HepG2 (cell line): Measurements from ENCODE around the gene EOMES. TPM values are rescaled to one million over a fixed set of nuclear protein-coding genes. Genes with fewer than 3 reads are reported as not detected.

ENCODE experiments used
- BATF2 ChIP-seq: sonication (generic); formaldehyde crosslinking; IDR thresholded peaks from 2 replicates; pipeline ENCODE4 v1.8.0; 2022; ENCODE audit warnings: mild to moderate bottlenecking, missing genetic modification reagents, moderate library complexity
- E2F2 ChIP-seq: sonication (generic); formaldehyde crosslinking; IDR thresholded peaks from 2 replicates; pipeline ENCODE4 v1.4.0; 2020; ENCODE audit warnings: missing genetic modification reagents, borderline replicate concordance
- HDAC2 ChIP-seq: sonication (generic); formaldehyde crosslinking; IDR thresholded peaks from 2 replicates; pipeline ENCODE4 v1.4.0; 2020; ENCODE audit warnings: missing genetic modification reagents
- HOXA9 ChIP-seq: sonication (generic); formaldehyde crosslinking; IDR thresholded peaks from 2 replicates; pipeline ENCODE4 v1.8.1; 2022; ENCODE audit warnings: missing genetic modification reagents, mild to moderate bottlenecking, moderate library complexity, borderline replicate concordance
- MZF1 ChIP-seq: sonication (generic); formaldehyde crosslinking; IDR thresholded peaks from 2 replicates; pipeline ENCODE4 v1.8.1; 2023; ENCODE audit warnings: mild to moderate bottlenecking, missing genetic modification reagents, borderline replicate concordance
- ZBTB2 ChIP-seq: sonication (generic); formaldehyde crosslinking; IDR thresholded peaks from 2 replicates; pipeline ENCODE4 v1.8.0; 2022; ENCODE audit warnings: low read depth, missing genetic modification reagents
- ZBTB34 ChIP-seq: sonication (generic); formaldehyde crosslinking; IDR thresholded peaks from 2 replicates; pipeline ENCODE4 v1.8.0; 2022; ENCODE audit warnings: mild to moderate bottlenecking, missing genetic modification reagents
- ZBTB46 ChIP-seq: sonication (generic); formaldehyde crosslinking; IDR thresholded peaks from 2 replicates; pipeline ENCODE4 v1.4.0; 2020; ENCODE audit warnings: mild to moderate bottlenecking, missing genetic modification reagents, borderline replicate concordance
- ZNF513 ChIP-seq: sonication (generic); formaldehyde crosslinking; conservative IDR thresholded peaks from 2 replicates; pipeline ENCODE4 v1.5.0; 2020; ENCODE audit warnings: missing genetic modification reagents
- ZNF530 ChIP-seq: sonication (generic); formaldehyde crosslinking; IDR thresholded peaks from 2 replicates; pipeline ENCODE4 v1.5.0; 2020; ENCODE audit warnings: low read depth, mild to moderate bottlenecking, missing genetic modification reagents
- ZNF710 ChIP-seq: sonication (generic); formaldehyde crosslinking; IDR thresholded peaks from 2 replicates; pipeline ENCODE4 v1.5.0; 2020; ENCODE audit warnings: mild to moderate bottlenecking, missing genetic modification reagents, borderline replicate concordance
- ZNF781 ChIP-seq: sonication (generic); formaldehyde crosslinking; IDR thresholded peaks from 2 replicates; pipeline ENCODE4 v1.5.1; 2020; ENCODE audit warnings: borderline replicate concordance, mild to moderate bottlenecking, missing genetic modification reagents; ENCODE audit errors: not compliant biosample characterization
- ZSCAN25 ChIP-seq: sonication (generic); formaldehyde crosslinking; IDR thresholded peaks from 2 replicates; pipeline ENCODE4 v1.8.0; 2022; ENCODE audit warnings: mild to moderate bottlenecking, missing genetic modification reagents
- polyA plus RNA-seq, 8 experiments: library from polyadenylated mRNA; depleted of rRNA in 3 of 8; stranded (reverse) in 7 of 8; unstranded in 1 of 8; fragments of >200 nt; fragmentation: Illumina TruSeq in 4 of 8; extraction: Trizol in 4 of 8; gene quantifications; 2 replicates each; pipeline versions ENCODE4 v1.2.1 to v1.2.3, GENCODE V29; 2011 to 2016; ENCODE audit warnings: low read depth in 4 of 8, missing spikeins in 1 of 8, mixed read lengths in 1 of 8; ENCODE audit not compliant: insufficient read depth in 1 of 8
- total RNA-seq, 5 experiments: library from RNA; depleted of rRNA; stranded (reverse); fragments of >200 nt; fragmentation: Illumina TruSeq; extraction: Trizol; gene quantifications; 2 replicates each; pipeline ENCODE4 v1.2.3, GENCODE V29; 2016; ENCODE audit warnings: low read depth in 1 of 5

Gene EOMES
- total and polyA plus RNA-seq, 2 of the 13 experiments (the other 11 are each of a cell fraction or from before 2014, with no cell fraction given): 0.11 to 0.12 TPM

- no peak for TF ChIP-seq ZNF781
- no peak for TF ChIP-seq E2F2
- TF ChIP-seq HOXA9 (CRISPR knock-in tag): no peak
- TF ChIP-seq ZNF530 (CRISPR knock-in tag): no peak
- no peak for TF ChIP-seq ZNF513 (CRISPR knock-in tag)
- no peak for TF ChIP-seq ZBTB2 (CRISPR knock-in tag)
- no peak for TF ChIP-seq ZBTB46 (CRISPR knock-in tag)
- no peak for TF ChIP-seq ZBTB34 (CRISPR knock-in tag)
- TF ChIP-seq HDAC2 (CRISPR knock-in tag): no peak
- TF ChIP-seq ZNF710 (CRISPR knock-in tag): peak; percentile 53; the same call in 1 of the 2 replicates
- no peak for TF ChIP-seq BATF2
- TF ChIP-seq MZF1 (CRISPR knock-in tag): no peak
- TF ChIP-seq ZSCAN25 (CRISPR knock-in tag): no peak
Observed at GRCh38 chr3:27680517-27681246, 41.4 kb downstream of the EOMES start (continued).
